Parathyroid adenoma (tissue), 2 donors: ENCODE results near the gene WASL.

Source experiments
- H2AFZ ChIP-seq: fragments of 300-600 bp; sonication (generic); one replicate; pipeline ENCODE4 v1.7.0; 2017; ENCODE audit warnings: antibody characterized with exemption, mild to moderate bottlenecking
- H3K27ac ChIP-seq: fragments of 300-600 bp; sonication (generic); one replicate; pipeline ENCODE4 v1.7.0; 2017
- H3K27me3 ChIP-seq: fragments of 300-600 bp; sonication (generic); one replicate; pipeline ENCODE4 v1.7.0; 2017; ENCODE audit warnings: low read length; ENCODE audit not compliant: control insufficient read depth, insufficient read depth
- H3K36me3 ChIP-seq: fragments of 300-600 bp; sonication (generic); one replicate; pipeline ENCODE4 v1.7.0; 2017; ENCODE audit warnings: low read length; ENCODE audit not compliant: control insufficient read depth, insufficient read depth
- H3K4me1 ChIP-seq: fragments of 300-600 bp; sonication (generic); one replicate; pipeline ENCODE4 v1.7.0; 2017; ENCODE audit warnings: control low read depth
- H3K4me2 ChIP-seq: fragments of 300-600 bp; sonication (generic); one replicate; pipeline ENCODE4 v1.7.0; 2017; ENCODE audit warnings: low read length
- H3K4me3 ChIP-seq: fragments of 300-600 bp; sonication (generic); one replicate; pipeline ENCODE4 v1.7.0; 2017; ENCODE audit warnings: low read depth, low read length
- H3K79me2 ChIP-seq: fragments of 300-600 bp; sonication (generic); one replicate; pipeline ENCODE4 v1.7.0; 2017; ENCODE audit warnings: control low read depth
- H3K9ac ChIP-seq: fragments of 300-600 bp; sonication (generic); one replicate; pipeline ENCODE4 v1.7.0; 2017; ENCODE audit warnings: mild to moderate bottlenecking
- H3K9me3 ChIP-seq: fragments of 300-600 bp; sonication (generic); one replicate; pipeline ENCODE4 v1.7.0; 2017; ENCODE audit warnings: low read length; ENCODE audit not compliant: control insufficient read depth
- CTCF ChIP-seq: fragments of 300-600 bp; sonication (generic); IDR thresholded peaks from one replicate; pipeline ENCODE4 v1.7.0; 2017; ENCODE audit warnings: antibody characterized with exemption, mild to moderate bottlenecking
- donor health status: primary hyperparathyroidism.

WASL gene

DNA sequence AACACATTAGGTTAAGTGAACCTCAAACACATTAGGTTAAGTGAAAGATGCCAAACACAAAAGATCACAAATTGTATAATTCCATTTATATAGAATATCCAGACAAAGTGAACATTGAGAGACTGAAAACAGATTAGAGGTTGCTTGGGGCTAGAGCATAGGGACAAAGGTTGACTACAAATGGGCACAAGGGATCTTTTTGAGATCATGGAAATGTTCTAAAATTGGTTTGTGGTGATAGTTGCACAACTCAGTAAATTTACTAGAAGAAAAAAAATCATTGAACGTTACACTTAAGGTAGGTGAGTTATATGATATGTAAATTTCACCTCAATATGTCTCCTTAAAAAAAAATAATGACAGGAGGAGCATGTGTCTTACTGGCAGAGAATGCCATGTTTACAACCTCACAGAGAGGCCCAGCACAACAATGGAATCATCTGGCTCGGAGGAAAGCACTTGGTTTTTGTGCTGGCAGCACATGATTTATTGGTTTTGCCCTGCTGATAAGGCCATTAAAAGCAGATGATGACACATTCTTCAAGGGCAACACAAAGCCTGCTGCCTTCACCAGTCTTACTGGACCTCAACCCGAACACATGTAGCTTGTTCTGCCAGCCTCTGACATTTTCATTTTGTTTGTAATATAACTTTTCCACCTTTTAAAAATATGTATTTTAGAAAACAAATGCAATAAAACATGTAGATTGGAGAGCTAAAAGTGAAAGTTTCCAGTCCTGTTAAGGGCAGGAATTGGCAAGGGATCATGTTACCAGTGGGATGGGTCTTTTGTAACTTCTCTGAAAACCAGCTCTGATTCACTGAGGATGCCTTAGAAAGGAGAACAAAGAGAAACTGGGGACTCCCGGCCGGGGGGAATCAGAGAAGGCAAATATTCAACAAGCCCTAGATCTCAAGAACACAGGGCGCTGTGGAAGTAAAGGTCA lies 105.0 kb downstream of the WASL start:
- H3K4me1 ChIP-seq, result peaks cover 35% of the 10 kb centered on the region
- H3K9ac ChIP-seq, result no peak overlapping the region
- H3K9me3 ChIP-seq, result no peaks in the 10 kb centered on the region
- no peak for TF ChIP-seq CTCF
- H3K27me3 ChIP-seq, result no peaks in the 10 kb centered on the region
- H3K36me3 ChIP-seq, result no peaks in the 10 kb centered on the region
- peak overlapping the region; percentile 65 for H2AFZ ChIP-seq
- no peaks in the 10 kb centered on the region for H3K79me2 ChIP-seq
- no peak overlapping the region for H3K4me3 ChIP-seq
- peak overlapping the region; percentile 36 for H3K4me2 ChIP-seq
- H3K27ac ChIP-seq, result peak overlapping the region; percentile 87

- Histone ChIP-seq H3K27ac (no peak overlapping the region), H3K4me1 (peaks cover 36% of the 10 kb centered on the region), H3K36me3 (no peaks in the 10 kb centered on the region)
Measured at GRCh38 chr7:123641901-123642300, 106.9 kb downstream of the WASL start.

GRCh38 chr7:123640583-123640982 lies 108.2 kb downstream of the WASL start:
- Histone ChIP-seq H2AFZ (no peak overlapping the region), H3K4me1 (peaks cover 26% of the 10 kb centered on the region), H3K9me3 (no peaks in the 10 kb centered on the region), H3K36me3 (no peaks in the 10 kb centered on the region), H3K4me2 (no peak overlapping the region), H3K27ac (no peak overlapping the region), H3K4me3 (no peak overlapping the region), H3K27me3 (no peaks in the 10 kb centered on the region), H3K9ac (no peak overlapping the region), H3K79me2 (no peaks in the 10 kb centered on the region)
- TF ChIP-seq CTCF, result no peak

More at GRCh38 chr7:123641901-123642300, 106.9 kb downstream of the WASL start:
- Histone ChIP-seq H3K79me2 (no peaks in the 10 kb centered on the region), H3K9ac (no peak overlapping the region), H3K4me3 (no peak overlapping the region), H3K27me3 (no peaks in the 10 kb centered on the region), H2AFZ (peak overlapping the region; percentile 38), H3K9me3 (no peaks in the 10 kb centered on the region), H3K4me2 (no peak overlapping the region)
- TF ChIP-seq CTCF, result no peak

DNA sequence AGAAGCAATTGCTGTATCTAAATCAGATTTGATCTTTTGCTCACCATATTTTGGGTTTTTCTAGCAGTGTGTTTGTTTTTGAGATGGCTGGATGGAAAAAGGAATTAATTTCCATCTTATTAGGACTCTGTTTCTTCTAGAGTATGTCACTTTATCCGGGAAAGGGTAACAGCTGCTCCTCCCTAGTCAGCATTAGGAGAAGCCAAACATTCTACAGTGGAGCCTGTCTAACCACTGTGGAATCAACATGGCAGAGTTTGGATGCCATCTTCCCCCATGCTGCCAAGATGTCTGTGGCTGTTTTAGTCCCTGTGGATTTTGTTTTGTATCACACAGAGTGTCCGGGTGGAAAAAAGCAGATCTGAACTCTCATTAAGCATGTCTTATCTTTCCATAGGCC lies 109.2 kb downstream of the WASL start:
- no peak for TF ChIP-seq CTCF
- Histone ChIP-seq H3K79me2 (no peaks in the 10 kb centered on the region), H3K4me2 (no peak overlapping the region), H3K27me3 (no peaks in the 10 kb centered on the region), H3K4me1 (peaks cover 23% of the 10 kb centered on the region), H3K9me3 (no peaks in the 10 kb centered on the region), H3K27ac (no peak overlapping the region), H3K36me3 (no peaks in the 10 kb centered on the region), H2AFZ (peak overlapping the region; percentile 6), H3K4me3 (no peak overlapping the region), H3K9ac (no peak overlapping the region)

DNA sequence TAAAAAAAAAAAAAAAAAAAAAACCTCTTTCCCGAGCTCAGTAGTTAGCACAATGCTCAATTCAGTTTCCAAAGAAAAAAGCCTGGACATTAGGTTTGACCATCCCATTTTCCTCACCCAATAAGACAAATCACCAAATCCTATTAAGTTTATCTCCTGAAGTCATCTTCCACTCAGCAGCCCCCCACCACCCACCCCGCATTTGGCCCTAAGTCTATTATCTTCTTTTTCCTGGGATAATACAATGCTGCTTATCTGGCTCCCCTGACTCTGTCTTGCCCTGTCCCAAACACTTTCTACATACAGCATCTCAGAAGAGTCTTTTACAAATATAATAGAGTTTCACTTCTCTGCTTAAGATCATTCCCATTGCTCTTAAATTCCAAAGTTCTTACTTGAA lies 110.9 kb downstream of the WASL start:
- Histone ChIP-seq H3K4me1 (peaks cover 10% of the 10 kb centered on the region), H3K27ac (no peak overlapping the region), H3K4me2 (no peak overlapping the region), H3K79me2 (no peaks in the 10 kb centered on the region), H3K27me3 (no peaks in the 10 kb centered on the region), H3K9ac (no peak overlapping the region), H2AFZ (no peak overlapping the region), H3K4me3 (no peak overlapping the region), H3K9me3 (no peaks in the 10 kb centered on the region), H3K36me3 (no peaks in the 10 kb centered on the region)
- TF ChIP-seq CTCF, result no peak
